GM13977 (cell line): ENCODE results near the gene ALG13.
A peak's percentile ranks its signal among the peaks of the same experiment; 100 is the strongest.
"Not testable (repeated sequence)": the region's sequence is repeated elsewhere in the genome, so short reads cannot be mapped to it uniquely, and the experiment has no call there.

Experiments
- DNase-seq: peaks from one replicate; pipeline ENCODE4 v3.0.0; 2012; ENCODE audit warnings: low spot score
- CTCF ChIP-seq: IDR thresholded peaks from 2 replicates; pipeline ENCODE4 v1.5.1; 2012; ENCODE audit warnings: mild to moderate bottlenecking, control low read depth; ENCODE audit not compliant: insufficient read depth; ENCODE audit errors: extremely low read depth, missing control alignments
- in situ Hi-C: fragments of 300-500 bp; cut with MboI; formaldehyde crosslinking; loops from one replicate; pipeline ENCODE4 v1.12.0; 2022; ENCODE audit warnings: low sequenced_read_pairs, low pct_unique_long_range_greater_than_20kb, mixed read lengths, inconsistent platforms; ENCODE audit not compliant: unreplicated experiment

ALG13 gene

GRCh38 chrX:111680988-111681779 lies at the start of gene ALG13:
Gene ALG13 (plus strand): TSS chrX:111681170. CDS start chrX:111681219, 49 bp downstream.
- TF ChIP-seq CTCF = peak; percentile 57
- peak; percentile 85 for DNase-seq
- in situ Hi-C loops = no loop called here

GRCh38 chrX:111634823-111635729 lies 45.9 kb upstream of the ALG13 start:
- TF ChIP-seq CTCF = no peak
- in situ Hi-C loops = no loop called here
- no peak for DNase-seq

- DNase-seq = no peak
- TF ChIP-seq CTCF = no peak
- in situ Hi-C loops = no loop called here
Measured at GRCh38 chrX:111641969-111642368, 39.0 kb upstream of the ALG13 start.

DNA sequence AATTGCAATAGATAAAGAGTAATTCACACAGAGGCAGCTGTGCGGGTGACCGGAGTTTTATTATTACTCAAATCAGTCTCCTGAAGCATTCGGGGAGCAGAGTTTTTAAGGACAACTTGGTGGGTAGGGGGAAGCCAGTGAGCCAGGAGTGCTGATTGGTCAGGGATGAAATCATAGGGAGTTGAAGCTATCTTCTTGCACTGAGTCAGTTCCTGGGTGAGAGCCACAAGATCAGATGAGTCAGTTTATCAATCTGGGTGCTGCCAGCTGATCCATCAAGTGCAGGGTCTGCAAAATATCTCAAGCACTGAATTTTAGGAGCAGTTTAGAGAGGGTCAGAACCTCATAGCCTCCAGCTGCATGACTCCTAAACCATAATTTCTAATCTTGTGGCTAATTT lies 35.8 kb upstream of the ALG13 start:
- DNase-seq, in situ Hi-C loops: not testable (repeated sequence)

DNA sequence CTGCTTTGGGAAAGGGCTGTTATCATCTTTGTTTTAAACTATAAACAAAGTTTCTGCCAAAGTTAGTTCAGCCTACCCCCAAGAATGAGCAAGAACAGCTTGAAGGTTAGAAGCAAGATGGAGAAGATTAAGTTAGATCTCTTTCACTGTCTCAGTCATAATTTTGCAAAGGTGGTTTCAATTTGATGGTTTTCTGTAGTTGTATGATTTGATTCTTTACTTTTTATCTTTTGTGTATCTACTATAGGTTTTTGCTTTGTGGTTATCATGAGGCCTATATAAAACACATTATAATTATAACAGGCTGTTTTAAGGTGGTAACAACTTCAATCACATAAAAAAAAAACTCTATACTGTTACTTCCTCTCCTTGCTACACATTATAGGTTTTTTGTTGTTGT lies 35.4 kb upstream of the ALG13 start:
- DNase-seq = no peak
- TF ChIP-seq CTCF = no peak
- in situ Hi-C loops = no loop called here

- no peak for DNase-seq
- in situ Hi-C loops = no loop called here
- TF ChIP-seq CTCF = no peak
Measured at GRCh38 chrX:111646515-111646914, 34.5 kb upstream of the ALG13 start.

- no peak for TF ChIP-seq CTCF
- no peak for DNase-seq
- in situ Hi-C loops = no loop called here
Measured at GRCh38 chrX:111648802-111649201, 32.2 kb upstream of the ALG13 start.
